Muscle of back (tissue), 11 donors: ENCODE measurements around the gene EIPR1. TPM values are rescaled to one million over a fixed set of nuclear protein-coding genes. Genes with fewer than 3 reads are reported as not detected.

Experiments
- DNase-seq, 3 donors: peaks; one replicate each; pipeline versions ENCODE4 v3.0.0 to v3.0.0-alpha.2; 2013
- polyA plus RNA-seq, 10 donors: library from polyadenylated mRNA; unstranded; fragments of 120-200 nt; gene quantifications; one replicate each; pipeline ENCODE4 v1.2.1, GENCODE V29; 2013; ENCODE audit not compliant: insufficient read length in 10 of 10

EIPR1 gene
- polyA plus RNA-seq, 10 donors: 12.7 to 21.8 (median 17.3) TPM

DNA sequence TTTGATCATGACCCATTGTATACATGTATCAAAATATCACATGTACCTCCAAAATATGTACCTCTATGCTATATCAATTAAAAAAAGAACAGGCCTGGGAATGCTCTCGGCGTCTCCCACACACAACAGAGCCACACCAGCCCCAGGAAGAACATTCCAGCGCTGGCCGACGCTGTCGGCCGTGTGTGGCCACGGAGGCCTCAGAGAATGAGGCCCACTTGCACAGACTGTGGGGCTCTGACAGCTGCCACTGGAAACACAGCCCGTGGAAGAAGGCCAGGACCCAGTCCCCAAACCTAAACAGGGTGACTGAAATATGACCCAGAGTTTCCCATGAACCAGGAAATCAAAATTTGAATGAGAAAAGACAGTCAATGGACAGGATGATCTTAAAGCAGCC is 69.7 kb downstream of the EIPR1 start:
- no peak for DNase-seq

- DNase-seq: no peak
Measured at GRCh38 chr2:3307236-3307635, 70.4 kb downstream of the EIPR1 start.

GRCh38 chr2:3305952-3306351 is 71.7 kb downstream of the EIPR1 start:
- no peak for DNase-seq

DNA sequence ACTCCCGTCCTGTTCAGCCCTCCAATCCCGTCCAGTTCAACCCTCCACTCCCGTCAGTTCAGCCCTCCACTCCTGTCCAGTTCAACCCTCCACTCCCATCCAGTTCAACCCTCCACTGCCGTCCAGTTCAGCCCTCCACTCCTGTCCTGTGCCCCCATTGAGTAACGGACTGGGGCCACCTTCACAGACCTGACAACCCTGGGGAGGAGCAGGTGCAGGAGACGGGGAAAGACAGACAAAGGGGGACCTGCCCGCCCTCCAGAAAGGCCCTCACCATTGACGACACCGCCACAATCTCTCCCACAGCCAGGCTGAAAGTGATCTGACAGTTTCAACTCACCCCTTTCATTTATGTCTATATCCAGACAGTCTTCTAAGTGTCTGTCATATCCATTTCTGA is 72.2 kb downstream of the EIPR1 start:
- DNase-seq: no peak

- peak; percentile 73 to 91 (median 88) for DNase-seq
Measured at GRCh38 chr2:3303583-3304406, 73.8 kb downstream of the EIPR1 start.

DNA sequence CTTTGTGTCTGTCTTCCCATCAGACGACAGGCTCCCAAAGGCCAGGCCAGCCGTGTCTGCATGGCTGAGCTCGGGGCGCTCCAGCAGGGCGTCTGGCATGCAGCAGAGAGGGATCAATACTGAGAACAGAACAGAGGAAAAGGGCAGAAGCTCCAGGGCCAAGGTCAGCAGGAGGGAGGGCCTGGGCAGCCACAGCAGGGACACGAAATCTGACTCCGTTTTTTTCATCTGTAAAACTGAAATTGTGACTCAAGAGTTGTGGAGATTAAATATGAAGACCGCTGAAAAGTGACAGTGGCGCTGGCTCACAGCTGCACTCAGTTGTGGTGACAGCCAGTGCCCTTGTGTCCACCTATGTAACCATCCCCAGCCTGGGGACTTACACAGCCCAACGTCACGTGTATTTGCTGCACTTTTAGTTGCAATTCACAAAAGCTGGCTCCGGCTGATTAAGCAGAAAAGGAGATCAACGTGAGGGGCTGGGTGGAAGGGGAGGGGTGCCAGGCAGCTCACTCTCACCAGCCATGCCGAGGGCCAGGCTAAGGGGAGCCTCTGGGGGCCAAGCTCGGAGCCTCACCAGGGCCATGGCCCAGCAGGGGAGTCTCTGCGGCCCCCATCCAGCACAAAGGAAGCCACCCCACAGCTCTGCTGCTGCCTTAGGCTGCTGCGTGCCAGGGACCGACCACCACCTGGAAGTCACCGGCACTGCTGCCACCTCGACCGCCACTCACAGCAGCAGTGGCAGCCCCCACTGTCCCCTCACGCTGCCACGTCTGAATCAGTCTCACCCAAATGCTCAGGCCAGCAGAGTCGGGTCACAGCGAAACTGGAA is 74.7 kb downstream of the EIPR1 start:
- DNase-seq: no peak

DNA sequence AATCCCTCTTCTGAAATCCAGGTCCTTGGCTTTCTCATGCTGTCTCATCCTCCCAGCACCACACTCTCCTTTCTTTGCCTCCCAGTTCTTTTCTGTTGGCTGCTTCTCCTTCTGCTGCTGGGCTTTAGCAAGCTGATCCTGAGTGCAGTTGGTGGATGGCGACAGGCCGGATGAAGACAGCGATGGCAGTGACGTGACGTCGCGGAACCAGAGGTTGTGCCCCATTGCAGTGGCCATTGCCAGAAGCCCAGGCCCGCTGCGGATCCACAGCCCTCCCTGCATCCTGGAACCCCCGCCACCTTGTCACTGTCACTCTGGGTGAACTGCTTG is 75.2 kb downstream of the EIPR1 start:
- DNase-seq: no peak

GRCh38 chr2:3301001-3301400 is 76.6 kb downstream of the EIPR1 start:
- no peak for DNase-seq

DNA sequence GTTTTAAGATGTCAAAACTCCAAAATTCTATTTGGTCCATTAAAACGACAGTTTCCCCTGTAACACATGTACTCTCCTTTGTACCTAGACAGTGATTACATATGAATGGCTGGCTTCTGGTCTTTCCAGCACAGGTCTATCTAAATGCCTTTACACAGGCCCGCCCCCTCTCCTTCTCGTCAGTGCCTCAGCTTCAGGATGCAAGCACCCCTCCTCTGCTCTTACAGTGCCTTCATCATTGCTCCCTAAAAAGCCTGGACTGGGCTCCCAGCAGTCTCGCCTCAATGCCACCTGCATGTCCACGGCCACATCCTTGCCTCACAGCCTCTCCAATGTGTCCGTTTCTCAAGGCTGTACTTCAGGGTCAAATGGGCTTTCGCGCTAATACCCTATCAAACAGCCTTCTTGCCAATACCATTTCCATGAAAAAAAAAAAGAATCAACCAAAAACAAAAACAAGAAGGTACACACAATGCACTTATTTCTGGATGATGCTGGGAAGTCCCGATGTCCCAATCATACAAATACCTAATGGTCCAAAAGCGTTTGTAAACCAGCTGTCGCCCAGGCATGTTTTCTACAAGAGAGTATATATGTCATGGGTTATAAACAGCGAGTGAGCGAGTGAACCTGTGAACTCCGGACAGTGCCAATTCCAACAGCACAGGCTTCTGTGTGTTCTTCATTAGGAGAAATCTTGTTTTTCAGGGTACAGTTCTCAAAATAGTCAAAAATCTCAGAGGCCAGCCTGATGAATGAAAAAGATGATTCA is 77.2 kb downstream of the EIPR1 start:
- peak in 1 of 3 donors; percentile 26 for DNase-seq

DNA sequence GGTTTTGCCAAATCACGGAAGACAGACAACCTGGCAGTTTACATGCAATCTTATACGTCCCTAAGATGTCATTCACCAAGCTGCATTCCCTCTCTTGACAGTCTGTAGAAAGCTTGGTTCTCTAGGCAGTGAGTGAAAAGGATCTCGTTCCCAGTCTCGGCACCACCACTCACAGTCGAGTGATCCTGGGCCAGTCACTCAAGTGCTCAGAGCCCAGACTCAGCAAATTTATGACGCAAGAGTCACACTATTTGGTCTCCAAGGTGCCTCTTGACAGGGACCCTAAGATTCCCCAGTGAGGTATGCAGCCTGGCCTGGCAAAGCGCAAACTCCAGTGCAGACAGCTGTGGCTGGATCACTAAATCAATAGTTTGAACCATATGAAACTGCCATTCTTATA is 77.9 kb downstream of the EIPR1 start:
- no peak for DNase-seq

- DNase-seq: no peak
Measured at GRCh38 chr2:3299130-3299529, 78.5 kb downstream of the EIPR1 start.

DNA sequence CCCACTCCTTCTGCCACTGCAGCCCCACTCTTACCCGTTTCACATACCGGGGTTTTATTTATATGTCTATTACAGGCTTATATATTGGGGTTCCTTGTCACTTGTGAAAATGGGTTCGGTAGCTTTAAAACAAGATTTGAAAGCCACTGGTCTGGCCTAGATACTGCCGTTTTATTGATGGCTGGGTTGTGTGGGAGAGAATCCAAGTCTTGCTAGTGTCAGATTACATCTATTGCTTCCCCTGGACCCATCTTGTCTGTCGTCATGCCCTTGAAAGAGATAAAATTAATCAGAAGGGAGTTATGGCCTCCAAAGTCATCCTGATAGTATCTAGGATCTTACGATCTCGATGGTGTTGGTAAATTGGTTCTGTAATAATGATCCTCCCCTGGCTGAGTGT is 79.4 kb downstream of the EIPR1 start:
- DNase-seq: no peak

DNA sequence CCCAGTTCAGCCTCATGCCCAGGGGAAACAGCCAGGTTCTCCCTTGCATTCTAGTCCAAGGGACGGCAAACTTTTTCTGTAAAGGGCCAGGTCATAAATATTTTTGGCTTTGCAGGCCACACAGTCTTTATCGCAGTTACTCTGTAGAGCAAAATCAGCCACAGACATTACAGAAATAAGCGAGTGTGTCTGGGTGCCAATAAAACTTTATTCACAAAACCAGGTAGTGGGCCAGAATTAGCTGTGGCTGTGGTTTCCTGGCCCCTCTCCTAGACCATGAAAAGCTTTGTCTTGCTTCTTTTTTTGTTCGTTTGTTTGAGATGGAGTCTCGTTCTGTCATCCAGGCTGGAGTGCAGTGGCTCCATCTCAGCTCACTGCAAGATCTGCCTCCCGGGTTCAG is 80.1 kb downstream of the EIPR1 start:
- DNase-seq: no peak

GRCh38 chr2:3296182-3296972 is 81.2 kb downstream of the EIPR1 start:
- no peak for DNase-seq

DNA sequence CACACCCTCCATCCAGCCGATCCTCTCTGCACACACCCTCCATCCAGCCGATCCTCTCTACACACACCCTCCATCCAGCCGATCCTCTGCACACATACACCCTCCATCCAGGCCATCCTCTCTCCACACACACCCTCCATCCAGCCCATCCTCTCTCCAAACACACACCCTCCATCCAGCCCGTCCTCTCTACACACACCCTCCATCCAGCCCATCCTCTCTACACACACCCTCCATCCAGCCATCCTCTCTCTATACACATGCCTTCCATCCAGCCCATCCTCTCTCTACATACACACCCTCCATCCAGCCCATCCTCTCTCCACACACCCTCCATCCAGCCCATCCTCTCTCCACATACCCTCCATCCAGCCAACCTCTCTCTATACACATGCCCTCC is 83.1 kb downstream of the EIPR1 start:
- no peak for DNase-seq

DNA sequence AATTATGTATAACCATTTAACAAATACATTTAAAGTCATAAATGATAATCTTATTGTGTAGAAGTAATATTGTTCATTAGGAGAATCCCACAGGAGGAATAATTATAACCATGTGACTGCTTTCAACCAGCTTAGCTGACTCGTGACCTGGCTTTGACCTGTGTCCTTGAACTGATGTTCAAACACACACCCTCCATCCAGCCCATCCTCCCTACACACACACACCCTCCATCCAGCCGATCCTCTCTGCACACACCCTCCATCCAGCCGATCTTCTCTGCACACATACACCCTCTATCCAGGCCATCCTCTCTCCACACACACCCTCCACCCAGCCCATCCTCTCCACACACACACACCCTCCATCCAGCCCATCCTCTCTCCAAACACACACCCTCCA is 83.5 kb downstream of the EIPR1 start:
- DNase-seq: no peak

GRCh38 chr2:3293221-3293620 is 84.4 kb downstream of the EIPR1 start:
- no peak for DNase-seq

- DNase-seq: no peak
Measured at GRCh38 chr2:3292416-3292815, 85.2 kb downstream of the EIPR1 start.

DNA sequence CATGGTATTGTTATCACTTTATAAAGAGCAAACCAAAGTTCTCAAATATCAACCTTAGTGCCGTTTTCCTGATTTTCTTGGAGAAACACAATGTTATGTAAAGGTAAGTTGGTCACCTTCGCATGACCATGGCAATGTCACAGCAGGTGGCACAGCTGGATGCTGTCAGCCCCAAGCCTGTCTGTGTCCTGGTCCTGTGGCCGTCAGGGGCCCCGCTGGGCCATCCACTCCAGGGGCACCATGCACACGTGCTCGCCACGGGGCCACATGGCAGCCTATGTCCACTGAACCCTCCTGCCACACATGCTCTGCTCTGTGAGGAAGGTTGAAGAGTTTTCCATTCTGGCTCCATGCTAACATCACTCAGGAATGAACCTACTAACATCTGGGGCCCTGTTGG is 85.9 kb downstream of the EIPR1 start:
- DNase-seq: no peak

DNA sequence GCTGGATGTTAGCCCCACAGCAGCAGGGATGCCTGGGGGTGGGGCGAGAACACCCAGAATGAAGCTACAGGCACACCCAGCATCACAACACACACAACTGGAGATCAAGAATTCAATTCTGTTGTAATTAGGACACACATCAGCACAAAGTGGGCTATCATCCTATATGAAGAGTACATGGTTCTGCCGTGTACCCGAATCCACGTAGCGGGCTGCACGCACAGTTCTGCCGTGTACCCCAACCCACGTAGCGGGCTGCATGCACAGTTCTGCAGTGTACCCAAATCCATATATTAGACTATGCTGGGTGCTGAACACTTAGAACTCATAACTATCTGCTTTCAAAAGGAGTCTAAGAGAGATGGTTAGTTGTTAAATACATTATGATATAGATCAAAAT is 86.5 kb downstream of the EIPR1 start:
- no peak for DNase-seq

DNA sequence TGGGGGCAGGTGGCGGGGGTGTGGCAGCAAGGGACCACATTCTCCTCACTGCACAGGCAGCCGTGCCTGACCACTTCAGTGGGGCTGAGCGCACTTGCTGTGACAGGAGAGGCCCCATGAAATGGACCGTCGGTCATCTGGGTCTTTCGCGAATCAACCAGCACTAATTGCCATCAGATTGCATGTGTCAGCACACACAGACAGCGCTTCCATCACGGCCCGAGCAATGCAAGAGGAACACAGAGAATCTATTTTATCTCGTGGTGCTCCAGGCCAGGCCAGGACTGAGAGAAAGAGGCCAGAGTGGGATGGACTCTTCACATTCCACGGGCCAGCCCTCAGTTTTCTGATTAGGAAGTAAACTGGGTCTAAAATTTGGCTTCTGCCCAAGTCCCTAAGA is 87.0 kb downstream of the EIPR1 start:
- DNase-seq: no peak

GRCh38 chr2:3289971-3290370 is 87.6 kb downstream of the EIPR1 start:
- no peak for DNase-seq
